A549 treated with Mapracorat at 1 μM for 4 hours (cell line): ENCODE measurements around the gene RPRML. TPM values are rescaled to one million over a fixed set of nuclear protein-coding genes. Genes with fewer than 3 reads are reported as not detected.

Source experiments
- total RNA-seq: library from RNA; stranded (reverse); fragments of 200-300 nt; extraction: Qiagen RNA extraction; gene quantifications from 5 replicates; pipeline ENCODE4 v1.2.3, GENCODE V29; 2022

The RPRML gene
- 0.57 to 1.1 TPM (median 0.63 TPM) in 5 replicates for total RNA-seq

GRCh38 chr17:46979147-46979863, at the start of gene RPRML:
RPRML (minus strand) TSS chr17:46979253; CDS start chr17:46979007, 246 bp downstream.

Other genes starting within 250 kb of the RPRML start
- 3.6 to 5.1 TPM (median 4.4 TPM) in 5 replicates for gene WNT3, start 160.6 kb downstream of the RPRML start, total RNA-seq
- gene WNT9B, start 127.7 kb downstream of the RPRML start, total RNA-seq, result not detected in 5 replicates
- 29.5 to 42.0 TPM (median 38.4 TPM) in 5 replicates for gene GOSR2, start 56.1 kb downstream of the RPRML start, total RNA-seq
- gene CDC27, start 210.0 kb upstream of the RPRML start, total RNA-seq, result 61.6 to 83.9 TPM (median 79.1 TPM) in 5 replicates
- gene MYL4, start 230.1 kb upstream of the RPRML start, total RNA-seq, result 0.29 to 0.39 TPM (median 0.31 TPM) in 4 of 5 replicates, not detected in the other